ENCODE results near the gene AKT3.

Gene AKT3

GRCh38 chr1:243471026-243471685 lies 378.9 kb downstream of the AKT3 start:
- TF ChIP-seq SIN3A (IDR thresholded peaks at IDR 0.05; ENCODE audit: borderline replicate concordance, insufficient read depth, low read length) (no peak), POLR2AphosphoS5 (IDR thresholded peaks at IDR 0.05; ENCODE audit: low read depth, low read length) (no peak), FOXP2 (optimal IDR thresholded peaks at IDR 0.05; ENCODE audit: borderline replicate concordance, extremely low read depth, extremely low read length, insufficient read depth) (no peak), TAF1 (IDR thresholded peaks at IDR 0.05; ENCODE audit: borderline replicate concordance, insufficient read depth, low read length) (no peak)
- TF ChIP-seq, protein P1, sequence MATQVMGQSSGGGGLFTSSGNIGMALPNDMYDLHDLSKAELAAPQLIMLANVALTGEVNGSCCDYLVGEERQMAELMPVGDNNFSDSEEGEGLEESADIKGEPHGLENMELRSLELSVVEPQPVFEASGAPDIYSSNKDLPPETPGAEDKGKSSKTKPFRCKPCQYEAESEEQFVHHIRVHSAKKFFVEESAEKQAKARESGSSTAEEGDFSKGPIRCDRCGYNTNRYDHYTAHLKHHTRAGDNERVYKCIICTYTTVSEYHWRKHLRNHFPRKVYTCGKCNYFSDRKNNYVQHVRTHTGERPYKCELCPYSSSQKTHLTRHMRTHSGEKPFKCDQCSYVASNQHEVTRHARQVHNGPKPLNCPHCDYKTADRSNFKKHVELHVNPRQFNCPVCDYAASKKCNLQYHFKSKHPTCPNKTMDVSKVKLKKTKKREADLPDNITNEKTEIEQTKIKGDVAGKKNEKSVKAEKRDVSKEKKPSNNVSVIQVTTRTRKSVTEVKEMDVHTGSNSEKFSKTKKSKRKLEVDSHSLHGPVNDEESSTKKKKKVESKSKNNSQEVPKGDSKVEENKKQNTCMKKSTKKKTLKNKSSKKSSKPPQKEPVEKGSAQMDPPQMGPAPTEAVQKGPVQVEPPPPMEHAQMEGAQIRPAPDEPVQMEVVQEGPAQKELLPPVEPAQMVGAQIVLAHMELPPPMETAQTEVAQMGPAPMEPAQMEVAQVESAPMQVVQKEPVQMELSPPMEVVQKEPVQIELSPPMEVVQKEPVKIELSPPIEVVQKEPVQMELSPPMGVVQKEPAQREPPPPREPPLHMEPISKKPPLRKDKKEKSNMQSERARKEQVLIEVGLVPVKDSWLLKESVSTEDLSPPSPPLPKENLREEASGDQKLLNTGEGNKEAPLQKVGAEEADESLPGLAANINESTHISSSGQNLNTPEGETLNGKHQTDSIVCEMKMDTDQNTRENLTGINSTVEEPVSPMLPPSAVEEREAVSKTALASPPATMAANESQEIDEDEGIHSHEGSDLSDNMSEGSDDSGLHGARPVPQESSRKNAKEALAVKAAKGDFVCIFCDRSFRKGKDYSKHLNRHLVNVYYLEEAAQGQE (IDR thresholded peaks at IDR 0.05; ENCODE audit: insufficient read depth in 1 of 2, low read depth in 2 of 2, low read length in 2 of 2), result no peak

GRCh38 chr1:243470502-243470901 lies 379.5 kb downstream of the AKT3 start:
- no peak for TF ChIP-seq POLR2AphosphoS5 (IDR thresholded peaks at IDR 0.05; ENCODE audit: low read depth, low read length)

- no peak for TF ChIP-seq TAF1 (IDR thresholded peaks at IDR 0.05; ENCODE audit: borderline replicate concordance, insufficient read depth, low read length)
- TF ChIP-seq, protein P1 (IDR thresholded peaks at IDR 0.05; ENCODE audit: insufficient read depth in 1 of 2, low read depth in 2 of 2, low read length in 2 of 2), result no peak
- no peak for TF ChIP-seq SIN3A (IDR thresholded peaks at IDR 0.05; ENCODE audit: borderline replicate concordance, insufficient read depth, low read length)
- TF ChIP-seq FOXP2 (optimal IDR thresholded peaks at IDR 0.05; ENCODE audit: borderline replicate concordance, extremely low read depth, extremely low read length, insufficient read depth), result no peak
- no peak for TF ChIP-seq POLR2AphosphoS5 (IDR thresholded peaks at IDR 0.05; ENCODE audit: low read depth, low read length)
Measured at GRCh38 chr1:243469497-243469896, 380.5 kb downstream of the AKT3 start.

DNA sequence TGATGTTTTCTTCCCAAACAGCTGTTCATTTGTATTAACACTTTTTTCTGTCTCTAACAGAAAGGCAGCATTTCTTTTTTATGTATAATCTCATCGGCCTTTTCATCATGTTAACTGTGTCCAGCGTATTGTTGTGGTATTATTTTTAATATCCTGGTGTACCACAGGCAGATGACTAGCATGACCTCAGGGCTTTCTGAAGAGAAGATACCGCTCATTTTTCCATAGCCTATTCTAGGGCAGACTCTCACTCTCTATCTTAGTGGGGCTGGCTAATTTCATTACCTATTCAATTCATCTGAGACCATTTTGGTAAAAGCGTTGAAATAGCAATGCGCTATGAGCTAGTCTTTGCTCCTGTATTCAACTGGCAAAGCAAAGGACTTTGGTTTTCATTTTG lies 384.3 kb downstream of the AKT3 start:
- TF ChIP-seq TAF1 (IDR thresholded peaks at IDR 0.05; ENCODE audit: borderline replicate concordance, insufficient read depth, low read length), result no peak

DNA sequence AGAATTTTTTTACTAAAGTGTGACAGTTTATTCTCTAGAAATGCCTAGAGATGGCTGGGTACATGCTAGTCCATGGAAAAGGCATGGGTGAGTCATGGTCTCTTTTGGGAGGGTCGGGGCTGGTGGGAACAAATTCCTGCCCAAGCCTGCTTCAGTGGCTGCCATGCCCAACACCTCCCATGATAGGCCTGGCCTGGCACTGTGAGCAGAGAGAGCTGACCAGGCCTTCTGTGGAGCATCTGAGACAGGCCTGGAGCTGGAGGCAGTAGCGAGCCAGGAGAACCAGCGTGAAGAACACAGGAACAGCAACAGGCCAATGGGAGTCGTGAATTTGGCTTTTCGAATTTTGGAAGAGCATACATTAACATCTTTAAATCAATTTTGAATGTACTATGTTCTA lies 385.0 kb downstream of the AKT3 start:
- TF ChIP-seq TAF1 (IDR thresholded peaks at IDR 0.05; ENCODE audit: borderline replicate concordance, insufficient read depth, low read length) (no peak), POLR2AphosphoS5 (IDR thresholded peaks at IDR 0.05; ENCODE audit: low read depth, low read length) (no peak), FOXP2 (optimal IDR thresholded peaks at IDR 0.05; ENCODE audit: borderline replicate concordance, extremely low read depth, extremely low read length, insufficient read depth) (no peak), SIN3A (IDR thresholded peaks at IDR 0.05; ENCODE audit: borderline replicate concordance, insufficient read depth, low read length) (no peak)
- TF ChIP-seq, protein P1 (IDR thresholded peaks at IDR 0.05; ENCODE audit: insufficient read depth in 1 of 2, low read depth in 2 of 2, low read length in 2 of 2), result no peak

GRCh38 chr1:243462929-243463697 lies 386.9 kb downstream of the AKT3 start:
- TF ChIP-seq TAF1 (IDR thresholded peaks at IDR 0.05; ENCODE audit: borderline replicate concordance, insufficient read depth, low read length) (no peak), FOXP2 (optimal IDR thresholded peaks at IDR 0.05; ENCODE audit: borderline replicate concordance, extremely low read depth, extremely low read length, insufficient read depth) (no peak), POLR2AphosphoS5 (IDR thresholded peaks at IDR 0.05; ENCODE audit: low read depth, low read length) (no peak), SIN3A (IDR thresholded peaks at IDR 0.05; ENCODE audit: borderline replicate concordance, insufficient read depth, low read length) (no peak)
- TF ChIP-seq, protein P1 (IDR thresholded peaks at IDR 0.05; ENCODE audit: insufficient read depth in 1 of 2, low read depth in 2 of 2, low read length in 2 of 2), result no peak
